ENCODE measurements around the gene PSMF1.

GRCh38 chr20:1178103-1178502, 59.7 kb downstream of the PSMF1 start:
- no peak for TF ChIP-seq CTCF (IDR thresholded peaks at IDR 0.05)
- no peak for TF ChIP-seq POLR2A (IDR thresholded peaks at IDR 0.05)
- no peak for TF ChIP-seq EP300 (IDR thresholded peaks at IDR 0.05)

Measured in ovary (tissue), 3 donors.